Choroid plexus epithelial cell (primary cell): ENCODE data around the gene CEP104.

Source experiments
- DNase-seq: peaks from one replicate; pipeline ENCODE4 v3.0.0-alpha.2; 2010; ENCODE audit warnings: low read depth
- H3K4me3 ChIP-seq: 2 replicates; pipeline ENCODE4 v1.5.1; 2011; ENCODE audit warnings: low read depth, mild to moderate bottlenecking, control low read depth, low read length, moderate library complexity
- TF ChIP-seq, protein P1 (sequence below): conservative IDR thresholded peaks from 2 replicates; pipeline ENCODE4 v1.5.1; 2011; ENCODE audit warnings: low read depth, mild to moderate bottlenecking, control low read depth, inconsistent platforms, low read length, moderate library complexity

Gene CEP104

DNA sequence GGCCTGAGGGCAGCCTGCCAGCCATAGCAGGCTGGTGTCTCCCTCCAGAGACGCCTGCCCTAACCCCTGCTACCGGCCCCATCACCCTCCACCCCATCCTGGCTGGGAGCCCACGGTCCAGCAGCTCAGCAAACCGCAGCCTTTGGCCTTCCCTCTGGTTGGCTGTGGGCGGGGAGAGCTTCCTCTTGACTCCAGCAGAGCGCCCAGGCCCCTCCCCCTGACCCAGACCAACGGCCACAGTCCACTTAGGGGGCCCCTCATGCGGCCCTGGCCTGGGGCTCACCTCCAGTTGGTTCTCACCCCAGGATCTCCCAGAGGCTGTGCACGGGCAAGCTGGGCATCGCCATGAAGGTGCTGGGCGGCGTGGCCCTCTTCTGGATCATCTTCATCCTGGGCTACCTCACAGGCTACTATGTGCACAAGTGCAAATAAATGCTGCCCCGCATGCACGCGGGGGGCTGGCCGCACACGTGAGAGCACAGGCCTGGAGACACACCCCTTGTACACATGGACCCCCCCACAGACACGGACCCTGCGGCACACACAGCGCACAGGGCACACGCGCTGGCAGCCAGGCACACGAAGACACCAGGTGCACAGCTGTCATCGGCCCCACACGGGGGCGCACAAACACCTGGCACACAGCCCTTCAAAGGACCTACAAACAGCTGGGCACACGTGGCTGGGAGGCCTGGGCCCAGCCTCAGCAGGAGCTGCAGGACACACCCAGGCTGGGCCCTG, 81.4 kb downstream of the CEP104 start:
- H3K4me3 ChIP-seq: no peak overlapping the region
- TF ChIP-seq, protein P1, sequence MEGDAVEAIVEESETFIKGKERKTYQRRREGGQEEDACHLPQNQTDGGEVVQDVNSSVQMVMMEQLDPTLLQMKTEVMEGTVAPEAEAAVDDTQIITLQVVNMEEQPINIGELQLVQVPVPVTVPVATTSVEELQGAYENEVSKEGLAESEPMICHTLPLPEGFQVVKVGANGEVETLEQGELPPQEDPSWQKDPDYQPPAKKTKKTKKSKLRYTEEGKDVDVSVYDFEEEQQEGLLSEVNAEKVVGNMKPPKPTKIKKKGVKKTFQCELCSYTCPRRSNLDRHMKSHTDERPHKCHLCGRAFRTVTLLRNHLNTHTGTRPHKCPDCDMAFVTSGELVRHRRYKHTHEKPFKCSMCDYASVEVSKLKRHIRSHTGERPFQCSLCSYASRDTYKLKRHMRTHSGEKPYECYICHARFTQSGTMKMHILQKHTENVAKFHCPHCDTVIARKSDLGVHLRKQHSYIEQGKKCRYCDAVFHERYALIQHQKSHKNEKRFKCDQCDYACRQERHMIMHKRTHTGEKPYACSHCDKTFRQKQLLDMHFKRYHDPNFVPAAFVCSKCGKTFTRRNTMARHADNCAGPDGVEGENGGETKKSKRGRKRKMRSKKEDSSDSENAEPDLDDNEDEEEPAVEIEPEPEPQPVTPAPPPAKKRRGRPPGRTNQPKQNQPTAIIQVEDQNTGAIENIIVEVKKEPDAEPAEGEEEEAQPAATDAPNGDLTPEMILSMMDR: no peak
- peak; percentile 75 for DNase-seq

DNA sequence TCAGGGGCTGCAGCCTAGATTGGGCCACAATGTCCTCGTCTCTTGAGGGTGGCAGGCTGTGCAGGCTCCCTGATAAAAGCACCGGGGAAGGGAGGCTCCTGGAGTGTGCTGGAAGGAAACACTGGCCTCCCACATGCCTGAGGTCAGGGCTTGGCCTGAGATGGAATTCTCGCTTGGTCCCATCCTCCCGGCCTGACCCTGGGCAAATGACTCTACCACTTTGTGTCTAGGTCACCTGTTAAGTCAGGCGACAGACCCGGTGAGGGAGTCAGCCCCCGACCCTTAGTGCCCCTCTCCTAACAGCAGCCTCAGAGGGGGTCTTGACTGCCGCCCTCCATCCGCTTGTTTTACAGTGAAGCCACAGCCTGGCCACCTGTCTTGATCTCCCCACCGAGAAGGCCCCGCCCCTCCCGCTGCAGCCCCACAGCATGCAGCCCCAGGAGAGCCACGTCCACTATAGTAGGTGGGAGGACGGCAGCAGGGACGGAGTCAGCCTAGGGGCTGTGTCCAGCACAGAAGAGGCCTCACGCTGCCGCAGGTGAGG, 82.0 kb downstream of the CEP104 start:
- TF ChIP-seq, protein P1: no peak
- peak; percentile 30 for DNase-seq
- H3K4me3 ChIP-seq: no peak overlapping the region

DNA sequence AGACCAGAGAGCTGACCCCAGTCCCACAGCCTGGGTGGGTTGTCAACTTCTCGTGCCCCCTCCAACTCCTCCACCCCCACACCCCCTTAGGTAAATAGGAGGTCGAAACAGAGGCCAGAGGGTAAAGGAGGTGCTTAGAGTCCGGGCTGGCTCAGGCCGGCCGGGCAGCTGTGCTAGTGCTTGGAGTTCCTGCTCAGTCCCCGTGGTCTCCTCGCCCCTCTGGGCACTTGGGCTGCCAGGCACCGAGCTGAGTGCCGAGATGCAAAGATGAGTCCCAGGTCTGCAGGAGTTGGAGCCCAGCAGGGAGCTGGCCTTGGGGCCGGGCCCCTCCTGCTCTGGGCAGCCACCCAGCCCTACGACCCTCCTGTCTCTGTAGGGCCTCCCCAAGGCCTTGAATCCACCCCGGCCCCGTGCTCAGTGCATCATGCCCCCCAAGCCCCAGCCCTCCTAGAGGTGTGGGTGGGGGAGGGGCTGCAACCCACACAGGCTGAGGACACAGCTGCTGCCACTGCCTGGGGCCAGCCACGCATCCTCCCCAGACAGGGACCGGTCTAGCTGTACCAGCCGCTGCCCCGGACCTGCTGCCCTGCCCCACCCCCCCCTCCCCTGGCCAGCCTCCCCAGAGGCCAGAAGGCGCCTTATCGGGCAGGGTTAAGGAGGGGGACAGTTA, 82.6 kb downstream of the CEP104 start:
- H3K4me3 ChIP-seq: no peak overlapping the region
- no peak for DNase-seq
- TF ChIP-seq, protein P1: no peak

DNA sequence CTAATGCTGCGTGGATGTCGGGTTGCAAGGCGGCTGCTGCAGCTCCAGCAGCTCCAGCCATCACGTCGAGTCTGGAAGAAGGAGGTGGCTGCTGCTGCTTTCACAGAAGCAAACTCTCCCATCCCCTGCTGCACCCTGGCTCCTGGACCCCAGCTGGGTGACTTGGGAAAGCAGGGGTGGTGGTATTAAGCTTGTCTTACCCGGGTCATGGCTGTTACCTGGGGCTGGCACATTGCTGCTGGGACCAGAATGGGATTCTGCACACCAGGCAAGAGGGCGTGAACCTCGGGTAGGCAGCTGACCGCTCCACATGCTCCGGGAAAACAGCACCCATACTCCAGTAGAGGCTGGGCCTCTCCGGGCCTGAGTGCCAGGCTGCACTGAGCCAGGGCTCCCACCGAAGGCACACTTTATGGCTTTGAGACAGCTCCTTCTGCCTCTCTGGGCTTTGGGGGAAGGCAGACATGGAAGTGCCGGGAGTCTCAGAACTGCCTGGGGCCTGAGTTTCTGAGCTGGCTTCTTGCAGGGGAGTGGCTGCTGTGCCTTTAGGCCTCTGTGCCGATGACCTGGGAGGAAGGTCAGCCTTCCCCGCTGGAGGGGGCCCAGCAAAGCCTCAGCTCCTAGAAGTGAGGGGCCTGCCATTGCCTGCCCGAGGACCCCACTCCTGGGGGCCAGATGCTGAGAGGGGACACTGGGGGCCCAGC, 83.3 kb downstream of the CEP104 start:
- no peak overlapping the region for H3K4me3 ChIP-seq
- no peak for DNase-seq
- TF ChIP-seq, protein P1: no peak

DNA sequence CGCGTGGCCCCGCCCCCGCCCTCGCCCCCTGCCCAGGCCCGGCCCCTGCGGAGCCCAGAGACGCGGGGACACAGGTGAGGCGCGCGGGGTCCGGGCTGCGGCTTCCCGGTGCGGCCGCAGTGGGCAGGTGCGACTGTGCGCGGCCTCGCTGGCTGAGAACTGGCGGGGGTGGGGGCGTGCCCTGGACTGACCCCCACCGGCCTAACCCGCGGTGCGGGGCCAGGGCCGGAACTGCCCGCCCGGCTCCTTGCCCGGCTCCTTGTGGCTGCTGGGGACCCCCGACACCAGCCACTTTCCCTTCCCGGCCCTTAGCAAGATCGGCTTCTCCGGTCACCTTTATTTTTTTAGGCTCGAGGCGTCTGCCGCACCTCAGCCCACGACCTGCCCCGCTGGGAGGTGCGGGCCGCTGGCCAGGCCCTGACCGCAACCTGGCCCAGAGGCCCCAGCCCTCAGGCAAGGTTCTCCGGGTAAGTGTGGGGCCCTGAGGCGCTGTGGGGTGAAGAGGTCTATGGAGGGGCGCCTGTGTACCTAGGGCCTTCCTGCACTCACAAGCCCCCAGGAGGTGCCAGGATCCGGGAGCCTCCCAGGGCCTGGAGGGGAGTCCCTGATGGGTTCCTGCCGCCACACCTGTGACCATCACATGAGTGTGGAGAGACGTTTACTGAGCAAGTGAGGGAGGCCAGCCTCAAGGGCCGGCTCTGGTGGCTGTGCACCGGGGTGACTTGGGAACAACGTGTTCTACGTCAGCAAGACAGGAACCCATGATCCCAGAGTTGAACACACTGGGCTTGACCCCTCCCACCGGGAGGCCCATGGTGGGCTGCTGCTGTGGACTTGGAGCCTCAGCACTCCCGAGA, 84.1 kb downstream of the CEP104 start, which contains the start of gene SMIM1:
TSS of gene SMIM1 (plus strand) at position 35 of the 857 bp plus-strand sequence. CDS start 2,625 bp downstream, outside the sequence.
- peak; percentile 17 for DNase-seq
- H3K4me3 ChIP-seq: peak within 1 kb of the TSS; percentile 60
- TF ChIP-seq, protein P1: no peak

DNA sequence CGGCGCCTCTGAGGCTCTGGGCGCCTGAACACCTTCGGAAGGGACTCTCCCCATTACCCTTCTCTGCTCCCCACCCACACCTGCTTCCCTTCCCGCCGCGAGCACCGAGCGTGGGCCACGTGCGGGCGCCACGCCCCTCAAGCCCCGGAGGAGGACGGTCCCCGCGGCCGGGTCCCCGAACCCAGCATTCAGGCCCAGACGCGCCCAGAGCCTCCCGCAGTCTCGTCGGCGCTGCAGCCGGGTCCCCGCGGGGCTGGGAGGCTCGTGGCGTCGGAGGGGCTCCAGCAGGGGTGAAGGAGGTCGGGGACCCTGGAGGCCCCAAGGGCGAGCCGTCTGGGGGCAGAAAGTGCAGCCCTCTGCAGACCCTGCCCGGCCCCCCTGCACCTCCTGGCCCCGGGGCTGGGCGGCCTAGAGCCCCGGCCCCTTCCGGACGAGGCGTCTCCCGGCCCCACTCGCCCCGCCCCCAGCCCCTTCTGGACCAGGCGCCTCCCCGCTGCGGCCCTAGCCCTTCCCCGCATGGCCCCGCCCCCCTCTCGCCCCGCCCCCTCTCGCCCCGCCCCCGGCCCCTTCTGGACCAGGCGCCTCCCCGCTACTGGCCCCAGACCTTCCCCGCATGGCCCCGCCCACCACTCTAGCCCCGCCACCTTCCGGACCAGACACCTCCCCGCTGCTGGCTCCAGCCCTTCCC, 84.8 kb downstream of the CEP104 start:
- TF ChIP-seq, protein P1: no peak

More for the DNA sequence above, 84.8 kb downstream of the CEP104 start:
- DNase-seq: peak; percentile 77
- H3K4me3 ChIP-seq: peak overlapping the region; percentile 60
